Natural killer cell (primary cell): ENCODE data around the gene TENM3. TPM values are rescaled to one million over a fixed set of nuclear protein-coding genes. Genes with fewer than 3 reads are reported as not detected.

Experiments
- ATAC-seq, 3 donors: fragments of 150-1000 bp in 2 of 3; fragments of 200-7000 bp in 1 of 3; cut with Tn5 transposase; 1 replicate in 1 of 3; 2 replicates in 2 of 3; pipeline ENCODE4 v1.10.0; 2021; ENCODE audit warnings: mild to moderate bottlenecking in 2 of 3, moderate library complexity in 2 of 3
- DNase-seq, 2 donors: peaks; one replicate each; pipeline versions ENCODE4 v3.0.0 to v3.0.0-alpha.2; 2013 to 2021; ENCODE audit warnings: mixed read lengths in 1 of 2
- H3K27ac ChIP-seq: one replicate; pipeline ENCODE4 v1.5.1; 2013; ENCODE audit warnings: mild to moderate bottlenecking, low read length
- H3K27me3 ChIP-seq: one replicate; pipeline ENCODE4 v1.6.1; 2013; ENCODE audit warnings: low read length; ENCODE audit not compliant: control insufficient read depth, insufficient read depth
- H3K36me3 ChIP-seq: one replicate; pipeline ENCODE4 v1.6.1; 2013; ENCODE audit warnings: low read length; ENCODE audit not compliant: control insufficient read depth, insufficient read depth
- H3K4me1 ChIP-seq: one replicate; pipeline ENCODE4 v1.6.1; 2013; ENCODE audit warnings: low read length; ENCODE audit not compliant: control insufficient read depth, insufficient read depth
- H3K4me3 ChIP-seq: one replicate; pipeline ENCODE4 v1.5.1; 2013; ENCODE audit warnings: low read length
- H3K9me3 ChIP-seq: one replicate; pipeline ENCODE4 v1.6.1; 2013; ENCODE audit warnings: low read length; ENCODE audit not compliant: control insufficient read depth, insufficient read depth
- H3K27ac Mint-ChIP-seq, 2 donors: one replicate each; pipeline ENCODE4 v1.8.0; 2022; ENCODE audit warnings: mild to moderate bottlenecking in 2 of 2, mixed read lengths in 2 of 2, moderate library complexity in 1 of 2
- H3K27me3 Mint-ChIP-seq, 2 donors: one replicate each; pipeline ENCODE4 v1.8.0; 2022; ENCODE audit warnings: low read depth in 2 of 2, mixed read lengths in 2 of 2
- H3K36me3 Mint-ChIP-seq: one replicate; pipeline ENCODE4 v1.8.0; 2022; ENCODE audit warnings: mixed read lengths
- H3K4me1 Mint-ChIP-seq, 2 donors: one replicate each; pipeline ENCODE4 v1.8.0; 2022; ENCODE audit warnings: mixed read lengths in 2 of 2
- H3K4me3 Mint-ChIP-seq: one replicate; pipeline ENCODE4 v1.8.0; 2022; ENCODE audit warnings: mild to moderate bottlenecking, moderate library complexity, mixed read lengths
- H3K9me3 Mint-ChIP-seq, 2 donors: one replicate each; pipeline ENCODE4 v1.8.0; 2022; ENCODE audit warnings: mixed read lengths in 2 of 2
- CTCF ChIP-seq: fragments of 200-600 bp; IDR thresholded peaks from one replicate; pipeline ENCODE4 v1.8.0; 2022; ENCODE audit warnings: antibody characterized with exemption
- WGBS: methylation state at CpG from one replicate; pipeline ENCODE4 v1.1.7; 2013; ENCODE audit warnings: missing lambda C conversion rate; ENCODE audit not compliant: insufficient coverage; 5-methylcytosine and 5-hydroxymethylcytosine counted together
- intact Hi-C: fragments of 100-400 bp; cut with micrococcal nuclease; formaldehyde crosslinking; loops from one replicate; pipeline ENCODE4 v1.14.2; 2022
- total RNA-seq, 4 donors: library from RNA; stranded (reverse); fragments of 120-200 nt in 1 of 4; gene quantifications; one replicate each; pipeline versions ENCODE4 v1.2.3 to v1.2.4, GENCODE V29; 2013 to 2022

The TENM3 gene
- total RNA-seq, 3 donors from 2014 or later (not counting 1 experiment from before 2014, with no cell fraction given) = not detected

- intact Hi-C loops = no loop called here
- no peaks in the 10 kb centered on the region for H3K4me1 Mint-ChIP-seq
- no peak for TF ChIP-seq CTCF
- ATAC-seq (no peak), DNase-seq (no peak)
- Histone ChIP-seq H3K4me3 (no peak overlapping the region), H3K4me1 (no peaks in the 10 kb centered on the region), H3K9me3 (no peaks in the 10 kb centered on the region), H3K36me3 (no peaks in the 10 kb centered on the region), H3K27me3 (no peaks in the 10 kb centered on the region), H3K27ac (no peak overlapping the region)
- H3K27ac Mint-ChIP-seq = no peak overlapping the region
- no peaks in the 10 kb centered on the region for H3K9me3 Mint-ChIP-seq
- no peak overlapping the region for H3K4me3 Mint-ChIP-seq
- WGBS = 75% methylated on average over 3 of the region's 5 CpGs
- no peaks in the 10 kb centered on the region for H3K36me3 Mint-ChIP-seq
- H3K27me3 Mint-ChIP-seq = no peaks in the 10 kb centered on the region
These were observed 105.7 kb downstream of the TENM3 start for GRCh38 chr4:182348779-182349326.

- Histone ChIP-seq H3K36me3 (no peaks in the 10 kb centered on the region), H3K27me3 (no peaks in the 10 kb centered on the region), H3K9me3 (no peaks in the 10 kb centered on the region), H3K4me1 (no peaks in the 10 kb centered on the region), H3K27ac (no peak overlapping the region), H3K4me3 (no peak overlapping the region)
- Mint-ChIP-seq H3K4me1 (no peaks in the 10 kb centered on the region), H3K36me3 (no peaks in the 10 kb centered on the region), H3K4me3 (no peak overlapping the region), H3K9me3 (peaks cover 0 to 4% of the 10 kb centered on the region in 2 donors), H3K27me3 (no peaks in the 10 kb centered on the region), H3K27ac (no peak overlapping the region)
- DNase-seq (no peak), ATAC-seq (no peak)
- no peak for TF ChIP-seq CTCF
- WGBS = 58% methylated on average over 3 of the region's 3 CpGs
- intact Hi-C loops = no loop called here
These were observed 106.8 kb downstream of the TENM3 start for GRCh38 chr4:182350041-182350440.

GRCh38 chr4:182351485-182351884 is 108.3 kb downstream of the TENM3 start:
- WGBS = 83% methylated on average over 12 of the region's 12 CpGs
- H3K4me1 Mint-ChIP-seq = no peaks in the 10 kb centered on the region
- Histone ChIP-seq H3K36me3 (no peaks in the 10 kb centered on the region), H3K27me3 (no peaks in the 10 kb centered on the region), H3K27ac (no peak overlapping the region), H3K9me3 (no peaks in the 10 kb centered on the region), H3K4me1 (no peaks in the 10 kb centered on the region), H3K4me3 (no peak overlapping the region)
- H3K27ac Mint-ChIP-seq = no peak overlapping the region
- no peak overlapping the region for H3K4me3 Mint-ChIP-seq
- ATAC-seq (no peak), DNase-seq (no peak)
- intact Hi-C loops = no loop called here
- no peak for TF ChIP-seq CTCF
- no peaks in the 10 kb centered on the region for H3K36me3 Mint-ChIP-seq
- no peaks in the 10 kb centered on the region for H3K27me3 Mint-ChIP-seq
- H3K9me3 Mint-ChIP-seq = peaks cover 6 to 10% of the 10 kb centered on the region in 2 donors

- Histone ChIP-seq H3K27me3 (no peaks in the 10 kb centered on the region), H3K4me3 (no peak overlapping the region), H3K9me3 (no peaks in the 10 kb centered on the region), H3K4me1 (no peaks in the 10 kb centered on the region), H3K27ac (no peak overlapping the region), H3K36me3 (no peaks in the 10 kb centered on the region)
- DNase-seq (no peak), ATAC-seq (no peak)
- peaks cover 6 to 10% of the 10 kb centered on the region in 2 donors for H3K9me3 Mint-ChIP-seq
- no peaks in the 10 kb centered on the region for H3K27me3 Mint-ChIP-seq
- no peak overlapping the region for H3K4me3 Mint-ChIP-seq
- WGBS = 96% methylated on average over 2 of the region's 3 CpGs
- H3K27ac Mint-ChIP-seq = no peak overlapping the region
- TF ChIP-seq CTCF = no peak
- H3K4me1 Mint-ChIP-seq = no peaks in the 10 kb centered on the region
- H3K36me3 Mint-ChIP-seq = no peaks in the 10 kb centered on the region
- intact Hi-C loops = no loop called here
These were observed 110.9 kb downstream of the TENM3 start for GRCh38 chr4:182354106-182354505.
